ENCODE data around the gene ARL14EPL.

Gene ARL14EPL

DNA sequence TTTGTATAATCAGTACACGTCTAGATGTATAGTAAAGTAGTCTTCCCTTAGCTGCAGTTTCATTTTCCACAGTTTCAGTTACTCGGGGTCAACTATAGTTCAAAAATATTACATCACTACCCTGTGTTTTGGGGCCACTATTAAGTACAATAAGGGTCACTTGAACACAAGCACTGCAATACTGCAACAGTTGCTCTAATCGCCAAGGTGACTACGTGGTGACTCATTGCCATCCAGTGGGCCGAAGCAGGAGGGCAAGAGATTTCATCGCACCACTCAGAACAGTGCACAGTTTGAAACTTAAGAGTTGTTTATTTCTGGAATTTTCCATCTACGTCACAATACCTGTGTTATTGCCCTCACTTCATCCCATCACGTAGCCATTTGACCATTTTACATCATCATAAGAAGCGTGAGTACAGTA, at the start of gene ARL14EPL:
TSS of gene ARL14EPL (plus strand) at position 379 of the 424 bp plus-strand sequence. CDS start 18,994 bp downstream, outside the sequence.
- no peak for DNase-seq

DNA sequence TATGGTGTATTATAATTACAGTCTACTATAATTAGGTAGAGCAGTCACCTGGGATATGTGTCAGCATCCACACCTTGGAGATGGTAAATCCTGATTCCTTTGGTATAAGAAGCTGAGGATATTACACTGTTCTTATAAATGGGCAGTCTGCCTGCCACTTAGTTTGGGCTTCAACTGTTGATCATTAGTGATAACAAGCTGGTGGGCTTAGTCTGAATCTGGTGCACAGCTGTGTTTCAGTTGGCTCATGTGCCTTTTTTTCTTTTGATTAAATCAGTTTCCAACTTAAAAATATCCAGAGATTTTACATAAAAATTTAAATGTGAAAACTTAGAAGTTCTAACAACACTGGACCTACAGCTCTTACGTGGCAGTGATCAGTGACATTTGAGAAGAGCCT, 48.8 kb upstream of the ARL14EPL start:
- DNase-seq = no peak

DNA sequence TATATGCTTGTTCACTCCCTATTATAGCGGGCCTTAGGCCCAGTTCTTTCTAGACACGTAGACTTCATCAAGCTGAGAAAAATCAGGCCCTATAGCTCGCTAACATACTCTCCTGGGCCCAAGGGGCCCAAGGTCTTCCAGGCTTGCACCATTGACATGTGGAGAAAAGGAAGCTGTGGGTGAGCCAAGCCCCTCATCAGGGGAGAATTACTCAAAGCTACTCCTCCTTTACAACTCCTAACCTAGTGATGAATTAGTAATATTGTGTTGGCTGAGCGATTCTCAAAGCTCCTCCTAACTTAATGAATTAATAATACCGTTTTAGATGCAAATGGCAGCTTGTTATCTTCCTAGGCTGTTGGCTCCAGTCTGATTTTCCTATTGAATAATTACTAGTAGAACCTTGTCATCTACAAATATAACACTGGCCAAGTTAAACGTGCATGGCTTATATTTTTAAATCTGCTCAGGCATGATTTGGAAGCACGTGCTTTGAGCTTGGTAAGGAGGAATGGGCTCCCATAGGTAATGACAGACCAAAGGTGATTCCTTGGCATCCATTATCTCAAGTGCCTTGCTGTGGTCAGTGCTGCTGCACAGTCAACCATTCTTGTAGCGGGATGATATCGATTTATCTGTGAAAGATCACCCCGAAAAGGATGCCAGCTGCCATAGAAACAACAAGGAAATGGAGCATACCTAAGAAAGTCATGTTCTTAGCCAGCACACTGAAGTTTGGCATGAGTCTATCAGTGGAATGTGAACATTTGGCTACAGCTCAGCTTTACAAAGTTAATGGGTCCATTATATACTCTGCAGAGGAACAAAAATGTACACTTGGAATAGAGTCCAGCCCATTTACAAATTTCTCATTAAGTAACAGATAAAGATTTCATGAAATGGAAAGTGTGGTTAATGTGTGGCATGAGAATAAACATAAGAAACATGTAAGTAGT, 46.2 kb upstream of the ARL14EPL start:
- DNase-seq = no peak

DNA sequence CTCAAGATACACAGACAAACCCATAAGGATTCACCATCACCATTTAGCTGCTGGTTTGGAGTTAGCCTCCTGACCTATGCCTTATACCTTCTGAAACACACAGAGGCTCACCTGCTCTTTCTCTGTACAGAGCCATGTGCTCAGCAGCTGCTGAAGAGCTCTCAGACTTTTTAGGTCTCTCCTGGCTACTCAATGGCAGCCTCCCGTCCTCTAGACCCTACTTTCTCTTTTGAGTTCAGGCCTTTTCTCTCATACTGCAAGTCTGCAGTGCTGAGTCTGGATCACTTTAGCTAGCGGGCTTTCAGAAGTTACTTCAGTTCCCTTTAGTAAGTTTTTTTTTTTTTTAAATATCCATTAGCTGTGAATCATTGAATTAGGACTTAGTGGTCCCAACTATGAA, 44.3 kb upstream of the ARL14EPL start:
- DNase-seq = no peak

DNA sequence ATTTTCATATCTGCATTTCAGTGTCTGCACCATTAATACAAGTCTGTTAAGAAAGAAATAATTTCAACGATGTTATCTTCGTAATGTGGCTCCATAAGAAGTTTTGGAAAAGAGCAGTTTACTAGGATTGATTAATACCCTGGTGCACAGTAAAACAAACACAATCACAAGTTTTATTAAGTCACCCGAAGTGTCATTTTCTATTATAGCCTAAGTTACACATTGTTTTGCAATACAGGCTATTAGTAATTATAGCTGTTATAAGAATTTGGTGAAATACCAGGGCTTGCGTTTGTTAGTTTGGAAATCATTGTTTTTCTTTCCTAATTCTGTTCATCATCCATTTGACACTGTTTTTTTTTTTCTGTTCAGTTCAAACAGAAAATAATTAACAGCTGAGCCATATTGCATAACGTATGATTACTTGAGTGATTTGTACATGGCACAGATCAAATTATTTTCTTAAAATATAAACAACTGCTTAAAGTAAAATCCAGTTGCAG, 39.4 kb upstream of the ARL14EPL start:
- DNase-seq = no peak

DNA sequence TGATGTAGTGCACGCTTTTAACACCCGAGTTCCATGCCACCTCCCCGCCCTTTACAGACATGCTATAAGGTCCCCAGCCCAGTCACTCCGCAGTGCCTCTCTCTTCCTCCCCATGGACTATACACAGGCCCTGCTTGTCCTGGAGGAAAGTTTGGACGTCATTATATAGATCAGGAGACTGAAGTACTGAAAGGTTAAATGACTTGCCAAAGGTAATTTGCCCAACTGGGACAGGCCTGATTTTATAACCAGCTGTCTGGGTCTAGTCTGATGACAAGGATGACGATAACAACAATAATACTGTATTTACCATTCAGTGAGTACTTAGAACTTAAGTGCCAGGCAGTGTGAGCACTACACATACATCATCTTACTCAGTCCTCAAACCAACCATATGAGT, 36.9 kb upstream of the ARL14EPL start:
- DNase-seq = no peak

DNA sequence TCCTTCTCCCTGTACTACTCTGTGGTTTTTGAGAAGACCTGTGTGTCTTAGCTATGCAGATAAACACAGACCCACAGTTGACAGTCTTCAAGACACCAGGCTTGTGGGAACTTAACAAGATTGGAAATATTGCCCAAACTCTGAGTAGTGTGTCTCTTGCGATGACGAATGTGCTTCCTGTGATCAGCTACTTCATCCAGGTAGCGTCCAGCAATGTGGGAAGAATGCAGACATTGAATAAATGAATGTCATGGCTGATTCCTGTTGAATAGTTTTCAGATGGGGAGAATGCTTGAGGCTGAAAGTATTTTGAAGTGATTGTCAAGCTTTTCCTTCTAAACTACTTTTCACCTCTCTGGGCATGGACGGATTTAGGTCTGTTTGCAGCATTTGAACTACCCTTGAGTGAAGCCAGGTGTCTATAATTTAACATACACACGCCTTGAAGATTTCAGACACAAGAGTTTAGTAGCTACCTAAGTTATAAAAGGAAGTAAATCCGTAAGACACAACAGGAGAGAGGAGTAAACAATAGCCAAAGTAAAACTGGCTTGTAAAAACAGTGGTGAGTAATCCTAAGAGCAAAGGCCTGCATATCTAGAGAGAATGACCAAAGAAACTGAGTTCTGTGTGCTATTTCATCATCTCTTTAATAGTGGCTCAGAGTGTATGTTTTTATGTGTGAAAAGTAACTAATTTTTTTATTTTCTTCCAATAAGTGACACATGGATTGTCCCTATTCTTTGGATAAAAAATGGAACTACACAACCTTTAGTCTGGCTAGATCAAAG, 30.0 kb upstream of the ARL14EPL start:
- no peak for DNase-seq

DNA sequence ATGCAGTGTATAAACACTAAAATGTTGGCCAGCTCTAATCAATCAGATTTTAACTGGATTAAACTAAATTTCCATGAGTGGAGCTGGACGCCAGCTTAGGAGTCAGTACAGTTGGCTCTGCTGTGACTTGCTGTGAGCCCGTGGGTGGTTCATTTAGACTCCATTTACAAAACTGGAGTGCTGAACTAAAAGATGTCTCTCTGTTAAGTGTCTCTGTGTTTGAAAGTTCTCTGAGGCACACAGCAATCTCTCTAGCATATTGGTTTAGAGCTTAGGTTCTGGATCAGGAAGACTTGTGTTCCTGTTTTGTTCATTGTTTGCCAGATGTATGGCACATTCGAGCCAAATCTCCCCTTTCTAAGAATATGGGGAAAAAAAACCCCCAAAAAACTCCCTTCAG, 28.0 kb upstream of the ARL14EPL start:
- no peak for DNase-seq

DNA sequence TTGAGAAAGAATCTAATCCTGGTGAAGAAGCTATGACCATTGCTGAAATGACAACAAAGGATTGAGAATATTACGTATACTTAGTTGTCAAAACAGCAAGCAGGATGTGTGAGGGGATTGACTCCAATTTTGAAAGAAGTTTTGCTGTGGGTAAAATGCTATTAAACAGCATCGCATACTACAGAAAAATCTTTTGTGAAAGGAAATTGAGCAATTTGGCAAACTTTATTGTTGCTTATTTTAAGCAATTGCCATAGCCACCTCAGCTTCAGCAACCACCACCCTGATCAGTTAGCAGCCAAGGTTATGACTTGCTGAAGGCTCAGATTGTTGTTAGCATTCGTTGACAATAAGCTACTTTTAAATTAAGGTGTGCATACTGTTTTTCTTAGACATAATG, 22.5 kb upstream of the ARL14EPL start:
- DNase-seq = no peak

DNA sequence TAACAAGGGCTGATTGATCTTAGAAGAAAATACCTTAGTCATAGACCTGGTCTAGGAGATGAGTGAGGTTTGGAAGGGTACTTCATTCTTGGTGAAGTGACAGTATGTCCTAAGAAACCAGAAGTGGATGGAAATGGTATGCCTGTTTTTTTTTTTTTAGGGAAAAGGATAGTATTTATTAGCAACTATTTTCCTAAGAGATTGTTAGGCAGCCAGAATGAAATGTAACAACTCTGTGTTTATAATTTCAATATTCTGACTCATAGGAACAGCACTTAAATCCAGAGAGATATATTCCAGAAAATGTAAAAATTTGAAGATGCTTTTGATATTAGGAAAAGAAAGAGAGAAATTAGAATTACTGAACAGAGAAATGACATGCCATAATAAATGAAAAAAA, 21.2 kb upstream of the ARL14EPL start:
- DNase-seq = no peak

DNA sequence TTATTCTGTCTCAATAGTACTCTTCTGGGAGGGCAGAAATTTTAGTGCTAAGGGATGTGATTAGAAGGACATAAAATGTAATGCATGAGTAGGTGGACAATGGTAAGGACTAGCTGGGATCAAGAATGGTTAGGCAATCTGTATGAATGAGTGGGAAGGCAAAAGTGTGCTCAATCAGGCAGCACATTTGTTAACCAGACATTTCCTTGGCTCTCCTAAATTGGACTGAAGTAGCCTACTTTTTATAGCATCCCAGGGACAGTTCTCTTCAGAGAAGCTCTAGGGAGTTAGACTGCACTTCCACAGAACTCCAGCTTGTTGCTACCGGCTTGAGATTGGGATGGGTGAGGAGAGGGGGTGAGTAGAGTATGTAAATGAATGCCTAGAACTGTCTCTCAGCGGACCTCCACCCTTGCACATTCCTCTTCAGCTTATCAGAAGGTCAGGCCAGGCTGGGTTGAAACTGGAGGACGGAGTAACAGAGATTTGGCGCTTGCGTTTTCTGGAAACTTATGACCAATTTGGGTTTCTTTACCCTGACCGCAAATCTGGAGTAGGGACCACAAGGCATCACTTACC, 19.0 kb upstream of the ARL14EPL start:
- no peak for DNase-seq

DNA sequence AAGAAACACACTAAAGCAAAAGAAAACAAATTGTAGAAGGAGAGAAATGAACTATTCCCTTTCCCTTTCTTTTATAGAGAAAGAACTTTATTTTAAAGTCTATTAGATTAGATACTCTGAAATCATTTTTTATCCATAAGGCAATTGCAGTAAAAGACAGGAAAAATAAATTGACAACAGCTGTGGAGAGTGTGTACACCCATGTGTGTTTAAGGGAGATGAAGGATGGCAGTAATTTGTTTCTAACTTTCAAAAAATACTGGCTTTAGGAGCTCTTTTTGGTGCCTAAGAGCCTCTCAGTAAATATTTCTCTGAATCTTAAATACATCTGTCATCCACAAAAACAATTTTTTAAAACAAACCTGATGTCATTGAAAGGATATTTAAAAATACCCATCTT, 18.3 kb upstream of the ARL14EPL start:
- no peak for DNase-seq

DNA sequence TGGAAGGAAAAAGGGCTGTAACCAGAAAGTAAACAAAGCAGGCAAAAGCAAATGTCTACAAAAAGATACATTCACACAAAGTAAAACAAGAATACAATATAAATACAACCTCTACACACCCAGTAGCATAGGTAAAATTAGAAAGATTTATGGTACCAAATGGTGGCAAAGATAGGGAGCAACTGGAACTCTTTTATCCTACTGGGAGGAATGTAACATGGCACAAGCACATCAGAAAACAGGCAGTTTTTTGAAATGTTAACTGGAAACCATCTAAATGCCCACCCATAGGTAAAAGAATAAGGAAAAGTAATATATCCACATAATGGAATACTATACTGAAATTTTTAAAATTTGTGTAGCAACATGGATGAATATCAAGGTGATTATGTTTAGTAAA, 8.7 kb upstream of the ARL14EPL start:
- DNase-seq = no peak

DNA sequence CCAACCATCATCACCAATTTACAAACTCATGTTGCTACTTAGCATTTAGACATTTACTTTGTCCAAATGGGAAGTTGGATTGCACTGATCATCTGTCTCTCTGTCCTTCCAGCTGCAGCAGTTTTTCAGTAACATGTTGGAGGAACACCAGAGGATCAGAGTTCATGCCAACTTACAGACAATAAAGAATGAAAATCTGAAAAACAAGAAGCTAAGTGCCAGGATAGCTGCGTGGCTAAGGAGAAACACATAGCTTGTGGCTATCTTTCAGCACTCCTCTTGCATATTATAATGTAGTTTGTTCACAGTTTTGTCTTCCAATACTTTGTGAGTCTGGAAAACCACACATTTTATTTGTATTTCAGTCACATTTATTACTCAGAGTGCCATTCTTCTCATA, 6.4 kb upstream of the ARL14EPL start:
- no peak for DNase-seq

DNA sequence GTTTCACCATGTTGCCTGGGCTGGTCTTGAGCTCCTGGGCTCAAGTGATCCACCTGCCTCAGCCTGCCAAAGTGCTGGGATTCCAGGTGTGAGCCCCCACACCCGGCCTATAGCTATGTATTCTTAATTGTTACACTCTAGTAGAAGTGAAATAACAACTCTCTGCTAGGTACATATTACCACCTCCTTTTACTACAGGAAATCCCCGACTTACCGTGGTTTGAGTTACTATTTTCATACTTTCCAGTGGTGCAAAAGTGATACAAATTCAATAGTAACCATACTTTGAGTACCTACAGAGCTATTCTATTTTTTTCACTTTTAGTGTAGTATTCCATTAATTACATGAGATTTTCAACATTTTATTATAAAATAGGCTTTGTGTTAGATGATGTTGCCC, 719 bp downstream of the ARL14EPL start:
- no peak for DNase-seq

DNA sequence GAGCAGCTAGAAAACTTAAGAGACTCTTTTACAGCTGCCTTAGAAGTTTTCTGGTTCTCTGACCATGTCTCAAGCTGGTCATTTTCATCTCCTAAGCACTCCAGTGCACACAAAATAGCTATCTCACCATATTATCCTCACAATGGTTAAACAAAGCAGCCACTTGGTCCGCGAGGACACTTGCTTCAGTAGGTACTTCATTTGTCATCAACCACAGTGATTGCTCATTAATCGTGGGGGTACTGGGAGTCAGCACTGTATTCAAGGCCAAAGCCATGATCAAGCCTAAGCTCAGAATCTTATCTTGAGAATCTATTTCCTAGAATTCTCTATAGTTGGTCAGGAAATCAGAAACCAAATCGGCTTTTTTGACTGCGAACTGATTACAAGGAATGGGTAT, 2.9 kb downstream of the ARL14EPL start:
- no peak for DNase-seq

DNA sequence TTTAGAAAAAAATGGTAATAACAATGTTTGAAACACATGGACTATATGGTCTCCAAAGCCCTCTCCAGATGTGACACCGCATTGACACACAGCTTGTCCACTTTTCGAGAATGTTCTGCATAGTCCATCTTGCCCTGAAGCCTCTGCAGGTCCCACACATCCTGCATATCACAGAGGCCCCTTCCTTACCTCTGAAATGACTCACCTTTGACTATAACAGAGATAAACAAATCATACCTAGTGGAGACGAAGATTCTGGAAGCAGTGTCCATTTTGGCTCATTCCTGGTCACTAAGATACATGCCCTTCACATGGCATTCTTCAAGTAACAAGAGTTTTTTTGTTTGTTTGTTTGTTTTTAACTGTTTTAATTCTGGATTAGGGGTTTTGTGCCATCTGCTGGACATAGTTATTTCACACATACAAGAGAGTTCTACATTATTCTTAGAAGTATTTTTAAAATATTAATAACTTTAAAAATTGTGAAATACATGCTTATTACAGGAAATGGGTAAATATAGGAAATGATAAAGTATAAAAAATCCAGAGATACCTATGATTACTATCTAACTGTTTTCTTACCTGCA, 5.1 kb downstream of the ARL14EPL start:
- no peak for DNase-seq

DNA sequence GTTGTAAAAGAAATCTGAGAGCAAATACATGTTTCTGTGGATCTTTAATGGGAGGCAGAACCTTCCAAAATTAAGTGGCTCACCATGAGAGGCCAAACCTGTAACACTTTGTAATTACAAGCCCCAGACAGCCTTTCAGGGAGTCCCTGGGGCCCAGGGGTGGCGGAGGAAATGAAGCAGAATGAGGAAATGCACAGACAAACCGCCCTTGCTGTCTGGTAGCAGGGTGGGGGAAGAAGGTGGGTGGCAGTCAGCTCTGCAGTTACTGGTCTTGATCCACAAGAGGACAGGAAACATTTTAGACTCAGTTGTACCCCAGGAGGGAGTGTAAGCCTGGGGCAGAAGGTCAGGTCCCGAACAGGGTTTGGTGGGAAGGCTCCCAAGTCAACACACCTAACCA, 6.5 kb downstream of the ARL14EPL start:
- no peak for DNase-seq

DNA sequence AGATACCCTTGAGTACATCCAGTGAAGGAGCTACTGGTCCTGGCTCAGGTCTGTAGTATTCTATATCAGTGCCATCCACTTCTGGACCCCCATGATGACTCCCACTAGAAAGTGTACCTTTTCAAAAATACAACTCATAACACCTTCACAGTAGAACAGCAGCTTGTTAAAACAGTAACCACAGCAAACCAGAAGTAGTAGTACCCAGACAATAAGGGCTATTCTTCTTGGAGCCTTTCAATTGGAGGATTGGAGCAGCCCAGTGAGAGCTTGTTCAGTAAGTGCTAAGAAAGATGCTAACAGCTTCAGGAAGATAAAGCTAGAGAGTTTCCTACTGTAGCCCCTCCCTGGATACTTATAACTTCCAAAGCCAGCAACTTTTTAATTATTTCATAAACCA, 10.1 kb downstream of the ARL14EPL start:
- no peak for DNase-seq

DNA sequence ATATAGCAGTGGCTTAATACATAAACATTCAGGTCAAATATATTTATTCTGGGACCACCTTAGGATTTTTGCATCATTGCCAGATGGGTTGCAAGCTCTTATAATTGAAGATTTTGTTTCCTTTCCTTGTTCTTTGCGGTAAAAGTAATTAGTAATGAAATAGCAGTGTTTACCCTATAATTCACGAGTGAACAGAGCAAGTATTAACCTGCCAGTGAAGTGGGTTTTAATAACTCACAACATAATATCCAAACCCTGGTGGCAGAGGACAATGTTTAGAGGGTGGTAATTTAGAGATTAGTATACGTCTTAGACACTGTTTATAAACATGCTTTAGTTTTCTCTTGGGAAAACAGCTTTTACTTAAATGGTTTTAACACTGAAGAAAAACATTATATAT, 11.8 kb downstream of the ARL14EPL start:
- DNase-seq = no peak

DNA sequence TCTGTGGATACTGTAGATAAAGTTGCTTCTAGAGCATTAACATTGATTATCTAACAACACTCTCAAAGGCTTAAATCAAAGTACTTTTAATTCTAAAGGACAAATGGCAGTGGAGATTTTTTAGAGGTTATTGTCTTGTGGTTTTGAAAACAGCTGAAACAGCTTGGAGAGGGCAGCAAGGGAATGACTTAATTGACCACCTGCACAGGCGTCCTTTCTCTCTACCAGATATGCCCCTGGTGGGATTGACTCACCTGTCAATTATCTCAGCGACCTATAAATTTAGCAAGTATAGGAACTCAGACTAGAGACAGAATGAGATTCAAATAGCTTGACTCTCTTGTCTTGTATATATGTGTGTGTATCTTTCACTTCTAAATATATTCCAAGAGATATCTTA, 13.5 kb downstream of the ARL14EPL start:
- DNase-seq = no peak

DNA sequence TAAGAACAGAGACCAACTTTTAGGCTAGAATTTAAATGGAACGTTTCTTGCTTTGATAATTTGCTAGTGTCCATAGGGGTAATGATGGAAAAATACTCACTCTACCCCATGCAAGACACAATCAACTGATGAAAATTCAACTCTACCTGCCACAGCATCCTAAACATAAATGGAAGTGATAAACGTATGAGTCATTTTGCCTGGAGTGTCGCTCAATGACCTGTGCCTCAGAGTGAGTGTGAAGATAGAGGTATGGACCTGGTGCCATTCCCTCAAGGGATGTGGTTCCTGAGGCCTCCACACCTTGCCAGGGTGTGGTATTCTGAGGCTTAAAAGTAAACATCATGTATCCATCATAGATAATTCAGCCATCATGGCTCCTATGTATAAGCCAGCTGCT, 14.0 kb downstream of the ARL14EPL start:
- no peak for DNase-seq

DNA sequence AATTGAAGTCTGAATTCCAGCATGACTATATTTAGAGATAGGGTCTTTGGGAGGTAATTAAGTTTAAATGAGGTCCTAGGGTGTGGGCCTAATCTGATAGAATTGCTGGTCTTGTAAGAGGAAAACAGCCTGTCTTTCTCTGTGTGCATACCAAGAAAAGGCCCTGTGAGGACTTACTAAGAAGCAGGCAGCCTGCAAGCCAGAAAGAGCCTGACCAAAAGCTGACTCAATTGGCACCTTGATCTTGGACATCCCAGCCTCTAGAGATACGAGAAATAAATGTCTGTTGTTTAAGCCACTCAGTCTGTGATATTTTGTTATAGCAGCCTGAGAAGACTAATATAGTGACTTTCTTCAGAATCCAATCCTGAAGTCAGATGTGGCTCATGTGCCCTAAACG, 14.6 kb downstream of the ARL14EPL start:
- no peak for DNase-seq
